Gastroesophageal sphincter (tissue), 4 donors: ENCODE data around the gene ROBO1. TPM values are rescaled to one million over a fixed set of nuclear protein-coding genes. Genes with fewer than 3 reads are reported as not detected.

Source experiments
- ATAC-seq: fragments of 150-250 bp; one replicate; pipeline ENCODE4 v1.9.1; 2016; ENCODE audit warnings: mild to moderate bottlenecking, moderate library complexity
- H3K27ac ChIP-seq, 4 donors: fragments of 200-600 bp; sonication (generic) in 3 of 4; 1 replicate in 3 of 4; 2 replicates in 1 of 4; pipeline ENCODE4 v1.5.1; 2016 to 2019
- H3K27me3 ChIP-seq: fragments of 200-600 bp; sonication (generic); one replicate; pipeline ENCODE4 v1.5.1; 2019
- H3K36me3 ChIP-seq, 2 donors: fragments of 200-600 bp; sonication (generic); one replicate each; pipeline ENCODE4 v1.5.1; 2019; ENCODE audit warnings: control low read depth in 1 of 2
- H3K4me1 ChIP-seq, 3 donors: fragments of 200-600 bp; sonication (generic); 1 replicate in 2 of 3; 2 replicates in 1 of 3; pipeline ENCODE4 v1.5.1; 2016 to 2019; ENCODE audit warnings: control low read depth in 2 of 3
- H3K4me3 ChIP-seq, 2 donors: fragments of 200-600 bp; sonication (generic); one replicate each; pipeline ENCODE4 v1.5.1; 2019; ENCODE audit warnings: mild to moderate bottlenecking in 1 of 2, moderate library complexity in 1 of 2
- H3K9me3 ChIP-seq, 3 donors: fragments of 200-600 bp; sonication (generic); one replicate each; pipeline ENCODE4 v1.5.1; 2017 to 2019; ENCODE audit warnings: control low read depth in 2 of 3
- CTCF ChIP-seq, 4 experiments: fragments of 200-600 bp in 2 of 4; fragments of 450-650 bp in 2 of 4; sonication (generic) in 1 of 4; IDR thresholded peaks; one replicate each; pipeline ENCODE4 v1.5.1; 2017 to 2019; ENCODE audit warnings: antibody characterized with exemption in 4 of 4, mild to moderate bottlenecking in 2 of 4, moderate library complexity in 2 of 4
- EP300 ChIP-seq: sonication (generic); formaldehyde crosslinking; IDR thresholded peaks from one replicate; pipeline ENCODE4 v1.6.1; 2017; ENCODE audit warnings: antibody characterized with exemption, mild to moderate bottlenecking
- POLR2A ChIP-seq, 2 donors: fragments of 450-650 bp; IDR thresholded peaks; one replicate each; pipeline ENCODE4 v1.6.1; 2017; ENCODE audit warnings: antibody characterized with exemption in 2 of 2, mild to moderate bottlenecking in 2 of 2, moderate library complexity in 1 of 2
- POLR2AphosphoS5 ChIP-seq: sonication (generic); formaldehyde crosslinking; IDR thresholded peaks from one replicate; pipeline ENCODE4 v1.6.1; 2017; ENCODE audit warnings: antibody characterized with exemption
- WGBS, 2 donors: methylation state at CpG; one replicate each; pipeline ENCODE4 v1.1.5; 2018; ENCODE audit warnings: low coverage in 1 of 2; 5-methylcytosine and 5-hydroxymethylcytosine counted together
- total RNA-seq, 4 donors: library from RNA; depleted of rRNA; stranded (reverse); fragments of >200 nt; gene quantifications; one replicate each; pipeline ENCODE4 v1.1.0, GENCODE V29; 2016

Gene ROBO1
- total RNA-seq, 4 donors from 2014 or later: 9.7 to 15.3 (median 12.9) TPM

GRCh38 chr3:79257791-79258190, 510.0 kb downstream of the ROBO1 start:
- ATAC-seq: no peak
- H3K36me3 ChIP-seq: no peaks in the 10 kb centered on the region
- WGBS, 2 donors: 33 to 100% methylated on average over 1 of the region's 1 CpG

GRCh38 chr3:79255702-79256101, 512.1 kb downstream of the ROBO1 start:
- Histone ChIP-seq H3K4me3 (no peak overlapping the region), H3K36me3 (no peaks in the 10 kb centered on the region), H3K4me1 (no peaks in the 10 kb centered on the region), H3K27me3 (no peaks in the 10 kb centered on the region), H3K27ac (no peak overlapping the region), H3K9me3 (no peaks in the 10 kb centered on the region)
- no peak for ATAC-seq
- TF ChIP-seq CTCF (IDR thresholded peaks at IDR 0.05) (no peak), POLR2AphosphoS5 (no peak), POLR2A (IDR thresholded peaks at IDR 0.05) (no peak), EP300 (no peak)
- 78 to 85% methylated on average over 2 of the region's 2 CpGs for WGBS, 2 donors

More at GRCh38 chr3:79257791-79258190, 510.0 kb downstream of the ROBO1 start:
- H3K27me3 ChIP-seq: no peaks in the 10 kb centered on the region
- no peak overlapping the region for H3K27ac ChIP-seq
- TF ChIP-seq POLR2A (IDR thresholded peaks at IDR 0.05) (no peak), CTCF (IDR thresholded peaks at IDR 0.05) (no peak), EP300 (no peak), POLR2AphosphoS5 (no peak)
- no peak overlapping the region for H3K4me3 ChIP-seq
- H3K9me3 ChIP-seq: no peaks in the 10 kb centered on the region
- H3K4me1 ChIP-seq: no peaks in the 10 kb centered on the region

- no peaks in the 10 kb centered on the region for H3K27me3 ChIP-seq
- H3K27ac ChIP-seq: no peak overlapping the region
- H3K9me3 ChIP-seq: no peaks in the 10 kb centered on the region
- TF ChIP-seq EP300: no peak
- no peak for TF ChIP-seq POLR2A (IDR thresholded peaks at IDR 0.05)
- no peak for TF ChIP-seq POLR2AphosphoS5
- no peak for TF ChIP-seq CTCF (IDR thresholded peaks at IDR 0.05)
- H3K4me1 ChIP-seq: no peaks in the 10 kb centered on the region
- no peaks in the 10 kb centered on the region for H3K36me3 ChIP-seq
- WGBS, 2 donors: 88 to 91% methylated on average over 4 to 5 of the region's 5 CpGs
- no peak for ATAC-seq
- no peak overlapping the region for H3K4me3 ChIP-seq
Observed at GRCh38 chr3:79255292-79255691, 512.5 kb downstream of the ROBO1 start.

GRCh38 chr3:79253704-79254103, 514.1 kb downstream of the ROBO1 start:
- Histone ChIP-seq H3K36me3 (no peaks in the 10 kb centered on the region), H3K27ac (no peak overlapping the region), H3K4me3 (no peak overlapping the region), H3K27me3 (no peaks in the 10 kb centered on the region), H3K4me1 (no peaks in the 10 kb centered on the region), H3K9me3 (no peaks in the 10 kb centered on the region)
- ATAC-seq: no peak
- TF ChIP-seq CTCF (IDR thresholded peaks at IDR 0.05) (no peak), POLR2AphosphoS5 (no peak), EP300 (no peak), POLR2A (IDR thresholded peaks at IDR 0.05) (no peak)
- WGBS, 2 donors: 81 to 86% methylated on average over 4 of the region's 4 CpGs

- no peak for ATAC-seq
- Histone ChIP-seq H3K27ac (no peak overlapping the region), H3K4me1 (no peaks in the 10 kb centered on the region), H3K9me3 (no peaks in the 10 kb centered on the region), H3K4me3 (no peak overlapping the region), H3K27me3 (no peaks in the 10 kb centered on the region), H3K36me3 (no peaks in the 10 kb centered on the region)
- WGBS, 2 donors: 11 to 78% methylated on average over 2 of the region's 2 CpGs
- TF ChIP-seq EP300 (no peak), CTCF (IDR thresholded peaks at IDR 0.05) (no peak), POLR2AphosphoS5 (no peak), POLR2A (IDR thresholded peaks at IDR 0.05) (no peak)
Observed at GRCh38 chr3:79253271-79253670, 514.5 kb downstream of the ROBO1 start.
